ENCODE results near the gene SMYD3.
A peak's percentile ranks its signal among the peaks of the same experiment; 100 is the strongest.
"Not testable (repeated sequence)": the region's sequence is repeated elsewhere in the genome, so short reads cannot be mapped to it uniquely, and the experiment has no call there.

Gene SMYD3

DNA sequence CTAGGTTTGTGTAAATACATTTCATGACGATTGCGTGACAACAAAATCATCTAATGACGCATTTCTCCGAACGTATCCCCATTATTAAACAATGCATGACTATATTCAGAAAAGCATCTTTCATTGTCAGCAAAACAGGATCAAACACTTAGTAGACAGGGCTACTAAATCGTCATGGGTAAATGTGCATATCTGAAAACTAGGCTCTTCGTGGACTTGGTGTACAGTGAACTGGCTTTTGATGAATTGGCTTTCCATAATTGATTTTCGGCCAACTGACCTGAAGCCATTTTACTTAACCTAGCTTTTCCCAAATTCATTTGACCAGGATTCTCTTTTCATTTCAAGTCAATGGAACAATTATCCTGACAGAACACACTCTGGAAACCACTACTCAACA is 665.0 kb downstream of the SMYD3 start:
- Mint-ChIP-seq H3K9me3 (no peaks in the 10 kb centered on the region), H3K36me3 (peaks cover 16% of the 10 kb centered on the region), H3K4me1 (no peaks in the 10 kb centered on the region), H3K4me3 (no peak overlapping the region), H3K27me3 (no peaks in the 10 kb centered on the region), H3K27ac (no peak overlapping the region)
- DNase-seq (ENCODE audit: low spot score in 2 of 2): no peak
- ATAC-seq (ENCODE audit: low read depth): no peak

GRCh38 chr1:245840971-245841370 is 666.1 kb downstream of the SMYD3 start:
- H3K27me3 Mint-ChIP-seq: no peaks in the 10 kb centered on the region
- H3K4me3 Mint-ChIP-seq: no peak overlapping the region
- no peak overlapping the region for H3K27ac Mint-ChIP-seq
- peaks cover 19% of the 10 kb centered on the region for H3K36me3 Mint-ChIP-seq
- no peaks in the 10 kb centered on the region for H3K4me1 Mint-ChIP-seq
- no peak for ATAC-seq (ENCODE audit: low read depth)
- H3K9me3 Mint-ChIP-seq: no peaks in the 10 kb centered on the region
- DNase-seq (ENCODE audit: low spot score in 2 of 2): no peak

GRCh38 chr1:245837718-245838117 is 669.4 kb downstream of the SMYD3 start:
- H3K36me3 Mint-ChIP-seq: peaks cover 15% of the 10 kb centered on the region
- ATAC-seq (ENCODE audit: low read depth): no peak
- H3K27ac Mint-ChIP-seq: no peak overlapping the region

GRCh38 chr1:245835386-245835785 is 671.7 kb downstream of the SMYD3 start:
- H3K36me3 Mint-ChIP-seq: peaks cover 17% of the 10 kb centered on the region

More at GRCh38 chr1:245837718-245838117, 669.4 kb downstream of the SMYD3 start:
- no peaks in the 10 kb centered on the region for H3K27me3 Mint-ChIP-seq
- H3K4me1 Mint-ChIP-seq: no peaks in the 10 kb centered on the region
- H3K4me3 Mint-ChIP-seq: no peak overlapping the region
- DNase-seq (ENCODE audit: low spot score in 2 of 2): no peak
- H3K9me3 Mint-ChIP-seq: no peaks in the 10 kb centered on the region

GRCh38 chr1:245834002-245834401 is 673.1 kb downstream of the SMYD3 start:
- no peak overlapping the region for H3K27ac Mint-ChIP-seq
- DNase-seq (ENCODE audit: low spot score in 2 of 2): no peak
- peaks cover 21% of the 10 kb centered on the region for H3K36me3 Mint-ChIP-seq
- no peak for ATAC-seq (ENCODE audit: low read depth)
- H3K4me3 Mint-ChIP-seq: no peak overlapping the region
- H3K4me1 Mint-ChIP-seq: peaks cover 8% of the 10 kb centered on the region
- H3K27me3 Mint-ChIP-seq: no peaks in the 10 kb centered on the region
- peaks cover 2% of the 10 kb centered on the region for H3K9me3 Mint-ChIP-seq

More at GRCh38 chr1:245835386-245835785, 671.7 kb downstream of the SMYD3 start:
- H3K4me1 Mint-ChIP-seq: no peaks in the 10 kb centered on the region
- no peaks in the 10 kb centered on the region for H3K27me3 Mint-ChIP-seq
- H3K27ac Mint-ChIP-seq: no peak overlapping the region
- DNase-seq (ENCODE audit: low spot score in 2 of 2) (no peak), ATAC-seq (ENCODE audit: low read depth) (no peak)
- H3K9me3 Mint-ChIP-seq: no peaks in the 10 kb centered on the region
- no peak overlapping the region for H3K4me3 Mint-ChIP-seq

DNA sequence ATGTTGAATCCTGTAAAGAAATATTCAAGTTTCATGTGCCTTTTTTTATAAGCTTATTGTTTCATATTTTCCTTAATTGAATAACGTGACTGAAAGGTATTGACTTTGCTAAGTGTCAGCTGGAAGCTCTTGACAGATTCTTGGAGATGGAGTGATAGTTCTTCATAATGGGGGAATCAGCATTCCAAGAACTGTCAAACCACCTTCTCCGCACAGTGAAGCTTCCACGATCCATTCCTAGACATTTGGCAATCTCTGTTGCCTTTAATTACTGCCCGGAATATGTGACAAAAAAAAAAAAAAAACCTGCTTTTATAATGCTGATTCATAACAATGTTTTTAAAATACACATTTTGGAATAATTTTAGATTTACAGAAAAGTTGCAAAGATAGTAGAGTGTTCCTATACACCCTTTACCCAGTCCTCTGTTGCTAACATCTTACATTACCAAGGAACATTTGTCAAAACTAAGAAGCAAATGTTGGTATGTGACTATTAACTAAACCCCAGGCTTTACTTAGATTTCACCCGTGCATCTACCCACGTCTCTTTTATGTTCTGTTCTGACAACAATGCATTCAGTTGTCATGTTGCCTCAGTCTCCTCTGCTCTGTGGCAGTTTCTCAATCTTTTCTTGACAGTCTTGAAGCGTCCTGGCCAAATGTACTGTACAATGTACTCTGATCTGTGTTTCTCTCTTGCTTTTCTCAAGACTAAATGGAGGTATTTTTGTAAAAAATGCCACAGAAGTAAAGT is 674.1 kb downstream of the SMYD3 start:
- Mint-ChIP-seq H3K27me3 (no peaks in the 10 kb centered on the region), H3K9me3 (peaks cover 2% of the 10 kb centered on the region), H3K36me3 (peaks cover 21% of the 10 kb centered on the region), H3K4me1 (peaks cover 8% of the 10 kb centered on the region), H3K27ac (no peak overlapping the region), H3K4me3 (no peak overlapping the region)
- DNase-seq (ENCODE audit: low spot score in 2 of 2): no peak
- no peak for ATAC-seq (ENCODE audit: low read depth)

DNA sequence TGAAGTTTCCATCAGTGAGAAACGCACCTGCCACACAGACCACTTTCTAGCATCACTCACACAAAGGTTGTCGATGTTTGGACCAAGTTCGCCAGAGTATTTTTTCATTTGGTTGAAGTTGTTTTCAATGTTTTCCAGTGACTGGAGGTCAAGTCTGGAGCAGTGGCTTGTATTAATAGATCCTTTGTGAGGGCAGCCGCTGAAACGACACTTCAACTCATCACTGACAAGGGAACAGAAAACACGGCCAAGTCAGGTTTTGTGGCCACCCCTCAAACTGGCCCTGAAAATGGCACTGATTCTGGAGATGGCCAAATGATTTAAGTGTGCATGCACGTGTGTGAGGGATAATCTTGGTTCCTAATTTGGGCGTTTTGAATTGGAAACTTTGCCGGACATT is 675.6 kb downstream of the SMYD3 start:
- H3K36me3 Mint-ChIP-seq: peaks cover 20% of the 10 kb centered on the region
- no peak for DNase-seq (ENCODE audit: low spot score in 2 of 2)
- H3K4me3 Mint-ChIP-seq: no peak overlapping the region
- ATAC-seq (ENCODE audit: low read depth): no peak
- peaks cover 2% of the 10 kb centered on the region for H3K9me3 Mint-ChIP-seq
- H3K27ac Mint-ChIP-seq: no peak overlapping the region
- H3K4me1 Mint-ChIP-seq: peaks cover 8% of the 10 kb centered on the region
- H3K27me3 Mint-ChIP-seq: no peaks in the 10 kb centered on the region

- Mint-ChIP-seq H3K4me3 (no peak overlapping the region), H3K36me3 (peaks cover 16% of the 10 kb centered on the region), H3K4me1 (peaks cover 8% of the 10 kb centered on the region), H3K27me3 (no peaks in the 10 kb centered on the region), H3K27ac (peak overlapping the region; percentile 41), H3K9me3 (peaks cover 3% of the 10 kb centered on the region)
- no peak for DNase-seq (ENCODE audit: low spot score in 2 of 2)
- ATAC-seq (ENCODE audit: low read depth): no peak
These were observed 677.3 kb downstream of the SMYD3 start for GRCh38 chr1:245829826-245830225.

- H3K4me1 Mint-ChIP-seq: peaks cover 8% of the 10 kb centered on the region
- peaks cover 3% of the 10 kb centered on the region for H3K9me3 Mint-ChIP-seq
- no peak overlapping the region for H3K27ac Mint-ChIP-seq
- no peaks in the 10 kb centered on the region for H3K27me3 Mint-ChIP-seq
- ATAC-seq (ENCODE audit: low read depth) (peak; percentile 93), DNase-seq (ENCODE audit: low spot score in 2 of 2) (no peak)
- no peak overlapping the region for H3K4me3 Mint-ChIP-seq
- H3K36me3 Mint-ChIP-seq: peaks cover 16% of the 10 kb centered on the region
These were observed 677.9 kb downstream of the SMYD3 start for GRCh38 chr1:245829194-245829593.

DNA sequence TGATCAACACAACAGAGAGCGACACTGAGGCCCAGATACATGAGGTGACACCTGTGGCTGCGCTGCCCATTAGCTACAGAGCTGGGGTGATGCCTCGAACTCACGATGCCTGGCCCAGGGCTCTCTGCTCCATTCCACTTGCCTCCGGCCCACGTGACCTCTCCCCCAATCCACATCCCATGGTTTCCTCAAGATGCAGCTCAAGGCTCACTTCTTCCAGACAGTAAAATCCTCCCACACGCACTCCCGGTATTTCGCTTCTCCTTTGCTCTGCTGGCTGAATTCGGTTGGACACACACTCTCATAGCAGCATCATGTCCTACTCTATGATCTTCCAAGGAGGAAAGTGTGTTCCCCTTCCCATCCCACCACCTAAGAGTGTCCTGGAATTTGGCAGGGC is 679.8 kb downstream of the SMYD3 start:
- no peaks in the 10 kb centered on the region for H3K27me3 Mint-ChIP-seq
- no peak for DNase-seq (ENCODE audit: low spot score in 2 of 2)
- peaks cover 8% of the 10 kb centered on the region for H3K4me1 Mint-ChIP-seq
- H3K36me3 Mint-ChIP-seq: peaks cover 20% of the 10 kb centered on the region
- H3K9me3 Mint-ChIP-seq: peaks cover 6% of the 10 kb centered on the region
- ATAC-seq (ENCODE audit: low read depth): no peak
- H3K4me3 Mint-ChIP-seq: no peak overlapping the region
- H3K27ac Mint-ChIP-seq: no peak overlapping the region

DNA sequence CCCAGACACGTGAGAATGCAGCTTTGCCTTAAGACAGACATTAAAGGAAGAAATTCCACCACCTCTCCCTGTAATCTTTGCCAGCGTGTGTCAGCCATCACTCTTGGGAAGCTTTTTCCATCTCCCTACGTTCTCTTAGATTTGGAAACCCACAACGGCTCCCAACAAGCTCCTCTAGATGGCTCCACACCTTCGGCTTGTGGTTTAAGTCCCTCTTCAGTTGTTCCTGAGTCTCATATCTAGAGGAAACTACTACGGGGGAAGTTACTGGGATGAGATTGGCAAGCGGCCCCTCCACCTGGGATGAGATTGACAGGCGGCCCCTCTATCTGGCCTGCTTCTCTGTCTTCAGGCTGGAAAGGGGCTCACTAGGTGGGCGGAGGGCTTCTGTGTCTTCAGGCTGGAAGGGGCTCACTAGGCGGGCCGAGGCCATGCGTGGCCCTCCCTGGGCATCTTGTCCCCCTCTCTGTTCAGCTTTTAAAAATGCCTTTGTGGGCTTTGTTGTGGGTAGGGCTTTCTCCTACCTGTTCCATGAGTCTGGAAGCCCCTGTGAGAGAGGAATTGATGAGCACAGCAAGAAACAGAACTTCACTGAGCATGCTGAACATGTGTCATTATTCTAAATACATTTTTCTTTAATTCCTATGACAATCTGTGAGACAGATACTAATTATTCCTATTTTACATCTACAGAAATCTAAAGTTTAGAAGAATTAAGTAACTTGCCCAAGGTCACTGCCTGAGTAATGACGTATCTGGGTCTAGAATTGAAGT is 681.8 kb downstream of the SMYD3 start:
- H3K4me1 Mint-ChIP-seq: peaks cover 8% of the 10 kb centered on the region
- H3K36me3 Mint-ChIP-seq: peaks cover 17% of the 10 kb centered on the region
- no peak overlapping the region for H3K27ac Mint-ChIP-seq
- no peak overlapping the region for H3K4me3 Mint-ChIP-seq
- H3K9me3 Mint-ChIP-seq: peaks cover 6% of the 10 kb centered on the region
- ATAC-seq (ENCODE audit: low read depth) (no peak), DNase-seq (ENCODE audit: low spot score in 2 of 2) (no peak)
- no peaks in the 10 kb centered on the region for H3K27me3 Mint-ChIP-seq

GRCh38 chr1:245823408-245824147 is 683.5 kb downstream of the SMYD3 start:
- ATAC-seq (ENCODE audit: low read depth): no peak
- no peak overlapping the region for H3K4me3 Mint-ChIP-seq
- no peak for DNase-seq (ENCODE audit: low spot score in 2 of 2)
- no peak overlapping the region for H3K27ac Mint-ChIP-seq
- no peaks in the 10 kb centered on the region for H3K27me3 Mint-ChIP-seq
- peaks cover 14% of the 10 kb centered on the region for H3K36me3 Mint-ChIP-seq
- no peaks in the 10 kb centered on the region for H3K4me1 Mint-ChIP-seq
- peaks cover 4% of the 10 kb centered on the region for H3K9me3 Mint-ChIP-seq

- peaks cover 5% of the 10 kb centered on the region for H3K9me3 Mint-ChIP-seq
- no peak overlapping the region for H3K4me3 Mint-ChIP-seq
- DNase-seq (ENCODE audit: low spot score in 2 of 2): no peak
- no peaks in the 10 kb centered on the region for H3K4me1 Mint-ChIP-seq
- no peaks in the 10 kb centered on the region for H3K27me3 Mint-ChIP-seq
- no peak overlapping the region for H3K27ac Mint-ChIP-seq
- no peak for ATAC-seq (ENCODE audit: low read depth)
- peaks cover 14% of the 10 kb centered on the region for H3K36me3 Mint-ChIP-seq
These were observed 684.1 kb downstream of the SMYD3 start for GRCh38 chr1:245822996-245823395.

DNA sequence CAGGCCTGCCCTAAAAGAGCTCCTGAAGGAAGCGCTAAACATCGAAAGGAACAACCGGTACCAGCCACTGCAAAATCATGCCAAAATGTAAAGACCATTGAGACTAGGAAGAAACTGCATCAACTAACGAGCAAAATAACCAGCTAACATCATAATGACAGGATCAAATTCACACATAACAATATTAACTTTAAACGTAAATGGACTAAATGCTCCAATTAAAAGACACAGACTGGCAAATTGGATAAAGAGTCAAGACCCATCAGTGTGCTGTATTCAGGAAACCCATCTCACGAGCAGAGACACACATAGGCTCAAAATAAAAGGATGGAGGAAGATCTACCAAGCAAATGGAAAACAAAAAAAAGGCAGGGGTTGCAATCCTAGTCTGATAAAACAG is 688.7 kb downstream of the SMYD3 start:
- not testable (repeated sequence) for H3K4me1 Mint-ChIP-seq; ATAC-seq (ENCODE audit: low read depth); H3K9me3 Mint-ChIP-seq; H3K36me3 Mint-ChIP-seq; H3K27me3 Mint-ChIP-seq; H3K4me3 Mint-ChIP-seq; H3K27ac Mint-ChIP-seq; DNase-seq (ENCODE audit: low spot score in 2 of 2)
